ENCODE measurements around the gene FYB1. TPM values are rescaled to one million over a fixed set of nuclear protein-coding genes. Genes with fewer than 3 reads are reported as not detected.

FYB1 gene
- total and polyA plus RNA-seq, 2 experiments from 2014 or later: not detected

- DNase-seq (ENCODE audit: low spot score): no peak
- Histone ChIP-seq H3K79me2 (replicated peaks; ENCODE audit: insufficient read depth) (no peaks in the 10 kb centered on the region), H3F3A (replicated peaks; ENCODE audit: low read depth) (no peaks in the 10 kb centered on the region), H3K36me3 (ENCODE audit: insufficient read depth) (no peaks in the 10 kb centered on the region), H3K4me2 (no peak overlapping the region), H3K4me3 (no peak overlapping the region), H2AFZ (no peak overlapping the region), H3K4me1 (ENCODE audit: insufficient read depth) (no peaks in the 10 kb centered on the region), H4K20me1 (replicated peaks; ENCODE audit: insufficient read depth) (no peaks in the 10 kb centered on the region), H3K9me2 (ENCODE audit: insufficient read depth) (no peaks in the 10 kb centered on the region), H3K27me3 (ENCODE audit: insufficient read depth) (no peaks in the 10 kb centered on the region), H3K27ac (ENCODE audit: low read depth) (no peak overlapping the region)
- Mint-ChIP-seq H3K4me1 (no peaks in the 10 kb centered on the region), H3K27ac (no peak overlapping the region), H3K9me3 (no peaks in the 10 kb centered on the region), H3K4me3 (no peak overlapping the region), H3K36me3 (ENCODE audit: low read depth) (no peaks in the 10 kb centered on the region), H3K27me3 (ENCODE audit: insufficient read depth, low read depth, poor library complexity) (peaks cover 2% of the 10 kb centered on the region)
- no peak for ATAC-seq
- TF ChIP-seq CTCF (conservative IDR thresholded peaks at IDR 0.05; ENCODE audit: low read depth in 2 of 2) (no peak), JUNB (IDR thresholded peaks at IDR 0.05; ENCODE audit: unreplicated experiment) (no peak), EZH2 (IDR thresholded peaks at IDR 0.05; ENCODE audit: low read depth, unreplicated experiment) (no peak), ETS1 (IDR thresholded peaks at IDR 0.05) (no peak)
Measured at GRCh38 chr5:39108987-39109386, 110.4 kb downstream of the FYB1 start.

- H3K27ac ChIP-seq (ENCODE audit: low read depth): no peak overlapping the region
- no peaks in the 10 kb centered on the region for H4K20me1 ChIP-seq (replicated peaks; ENCODE audit: insufficient read depth)
- H3K4me1 ChIP-seq (ENCODE audit: insufficient read depth): no peaks in the 10 kb centered on the region
- no peak for DNase-seq (ENCODE audit: low spot score)
- H3K27ac Mint-ChIP-seq: no peak overlapping the region
- no peaks in the 10 kb centered on the region; the same call in 2 of the 3 replicates for H3K4me1 Mint-ChIP-seq
- H3K4me3 ChIP-seq: no peak overlapping the region
- no peak overlapping the region for H2AFZ ChIP-seq
- H3F3A ChIP-seq (replicated peaks; ENCODE audit: low read depth): no peaks in the 10 kb centered on the region
- no peaks in the 10 kb centered on the region for H3K27me3 ChIP-seq (ENCODE audit: insufficient read depth)
- H3K4me2 ChIP-seq: no peak overlapping the region
- peaks cover 2% of the 10 kb centered on the region for H3K27me3 Mint-ChIP-seq (ENCODE audit: insufficient read depth, low read depth, poor library complexity)
- no peaks in the 10 kb centered on the region for H3K36me3 ChIP-seq (ENCODE audit: insufficient read depth)
- ATAC-seq: no peak
- H3K9me3 Mint-ChIP-seq: no peaks in the 10 kb centered on the region
- H3K9me2 ChIP-seq (ENCODE audit: insufficient read depth): no peaks in the 10 kb centered on the region
- no peaks in the 10 kb centered on the region for H3K36me3 Mint-ChIP-seq (ENCODE audit: low read depth)
- no peak overlapping the region for H3K4me3 Mint-ChIP-seq
- H3K79me2 ChIP-seq (replicated peaks; ENCODE audit: insufficient read depth): no peaks in the 10 kb centered on the region
- TF ChIP-seq EZH2phosphoT487 (IDR thresholded peaks at IDR 0.05; ENCODE audit: unreplicated experiment) (no peak), CREB1 (CRISPR knock-in tag; IDR thresholded peaks at IDR 0.05; ENCODE audit: low read depth) (no peak), JUNB (IDR thresholded peaks at IDR 0.05; ENCODE audit: unreplicated experiment) (no peak), NANOG (IDR thresholded peaks at IDR 0.05; ENCODE audit: borderline replicate concordance) (no peak), EZH2 (IDR thresholded peaks at IDR 0.05; ENCODE audit: low read depth, unreplicated experiment) (no peak), ZNF114 (CRISPR knock-in tag; IDR thresholded peaks at IDR 0.05) (no peak), CTCF (conservative IDR thresholded peaks at IDR 0.05; ENCODE audit: low read depth in 2 of 2) (no peak), ZNF462 (CRISPR knock-in tag; IDR thresholded peaks at IDR 0.05) (no peak)
Measured at GRCh38 chr5:39107350-39107749, 112.0 kb downstream of the FYB1 start.

All from GM23338 (cell line).